ENCODE results near the gene SP2.

GRCh38 chr17:47952171-47953021, 56.4 kb downstream of the SP2 start:
- no peak for TF ChIP-seq CTCF (optimal IDR thresholded peaks at IDR 0.05 in 1 of 3, IDR thresholded peaks at IDR 0.05 in 1 of 3, conservative IDR thresholded peaks at IDR 0.05 in 1 of 3; ENCODE audit: extremely low read depth in 1 of 3, insufficient read depth in 2 of 3, low read length in 3 of 3)
- no peak for TF ChIP-seq EZH2 (IDR thresholded peaks at IDR 0.05; ENCODE audit: low read length)

All from keratinocyte (primary cell).